ENCODE data around the gene RGS6. TPM values are rescaled to one million over a fixed set of nuclear protein-coding genes. Genes with fewer than 3 reads are reported as not detected.

Gene RGS6
- total RNA-seq, 1 donor from 2014 or later = 5.1 TPM

GRCh38 chr14:72434856-72435255, 502.6 kb downstream of the RGS6 start:
- Mint-ChIP-seq H3K27ac (no peak overlapping the region), H3K4me1 (ENCODE audit: low read depth) (peaks cover 6% of the 10 kb centered on the region), H3K9me3 (ENCODE audit: low read depth) (no peaks in the 10 kb centered on the region), H3K4me3 (ENCODE audit: low read depth) (no peak overlapping the region), H3K36me3 (ENCODE audit: insufficient read depth) (no peaks in the 10 kb centered on the region), H3K27me3 (peaks cover 15% of the 10 kb centered on the region)
- TF ChIP-seq CTCF (IDR thresholded peaks at IDR 0.05; ENCODE audit: unreplicated experiment) = no peak
- no peak for DNase-seq (ENCODE audit: low spot score, unreplicated experiment)

DNA sequence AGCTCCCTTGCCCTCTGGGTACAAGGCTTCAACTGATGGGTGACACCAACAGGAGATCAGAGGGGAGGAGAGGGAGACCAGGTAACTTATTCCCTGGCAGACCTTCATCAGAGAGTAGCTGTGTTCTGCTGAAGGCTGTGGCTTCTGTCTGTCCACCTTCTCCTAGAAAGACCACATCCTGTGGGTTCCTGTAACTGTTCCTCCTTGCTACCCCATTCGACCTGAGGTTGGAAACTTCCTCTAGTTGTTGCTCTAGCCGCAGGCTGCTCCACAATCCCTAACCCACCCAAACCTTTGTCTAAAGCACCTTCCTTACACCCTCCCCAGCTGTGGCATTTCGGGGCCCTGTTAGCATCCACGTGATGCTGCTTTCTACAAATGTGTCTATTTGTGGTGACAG, 507.5 kb downstream of the RGS6 start:
- DNase-seq (ENCODE audit: low spot score, unreplicated experiment) = no peak
- Mint-ChIP-seq H3K27ac (no peak overlapping the region), H3K27me3 (peaks cover 14% of the 10 kb centered on the region), H3K4me3 (ENCODE audit: low read depth) (no peak overlapping the region), H3K36me3 (ENCODE audit: insufficient read depth) (no peaks in the 10 kb centered on the region), H3K4me1 (ENCODE audit: low read depth) (peaks cover 4% of the 10 kb centered on the region), H3K9me3 (ENCODE audit: low read depth) (no peaks in the 10 kb centered on the region)
- no peak for TF ChIP-seq CTCF (IDR thresholded peaks at IDR 0.05; ENCODE audit: unreplicated experiment)

- no peak for TF ChIP-seq CTCF (IDR thresholded peaks at IDR 0.05; ENCODE audit: unreplicated experiment)
- no peak overlapping the region for H3K27ac Mint-ChIP-seq
- no peaks in the 10 kb centered on the region for H3K36me3 Mint-ChIP-seq (ENCODE audit: insufficient read depth)
- no peak for DNase-seq (ENCODE audit: low spot score, unreplicated experiment)
- H3K4me3 Mint-ChIP-seq (ENCODE audit: low read depth) = no peak overlapping the region
- peaks cover 10% of the 10 kb centered on the region for H3K27me3 Mint-ChIP-seq
- H3K9me3 Mint-ChIP-seq (ENCODE audit: low read depth) = no peaks in the 10 kb centered on the region
- no peaks in the 10 kb centered on the region for H3K4me1 Mint-ChIP-seq (ENCODE audit: low read depth)
These were observed 511.0 kb downstream of the RGS6 start for GRCh38 chr14:72443256-72443655.

GRCh38 chr14:72443991-72444441, 511.8 kb downstream of the RGS6 start:
- no peak for TF ChIP-seq CTCF (IDR thresholded peaks at IDR 0.05; ENCODE audit: unreplicated experiment)
- Mint-ChIP-seq H3K4me1 (ENCODE audit: low read depth) (no peaks in the 10 kb centered on the region), H3K27ac (no peak overlapping the region), H3K36me3 (ENCODE audit: insufficient read depth) (no peaks in the 10 kb centered on the region), H3K9me3 (ENCODE audit: low read depth) (no peaks in the 10 kb centered on the region), H3K4me3 (ENCODE audit: low read depth) (no peak overlapping the region), H3K27me3 (peaks cover 5% of the 10 kb centered on the region)
- DNase-seq (ENCODE audit: low spot score, unreplicated experiment) = no peak

DNA sequence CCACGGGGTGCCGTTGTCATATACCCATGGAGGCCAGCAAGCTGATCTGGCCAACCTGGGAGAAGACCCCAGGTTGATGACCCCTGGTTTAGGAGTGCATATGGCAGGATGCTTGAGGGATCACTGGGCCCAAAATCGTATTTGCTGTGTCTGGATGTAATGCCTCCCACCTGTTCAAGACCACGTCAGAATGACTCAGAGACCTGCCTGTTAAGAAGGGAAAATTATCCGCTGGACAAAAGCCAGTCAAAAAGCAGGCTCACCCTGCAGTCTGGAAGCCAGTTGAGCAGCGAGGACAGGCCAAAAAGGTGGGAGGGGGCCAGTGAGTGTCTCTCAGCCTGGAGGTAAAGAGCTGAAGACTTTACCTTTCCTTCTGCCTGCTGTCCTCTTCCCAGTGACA, 512.5 kb downstream of the RGS6 start:
- Mint-ChIP-seq H3K9me3 (ENCODE audit: low read depth) (no peaks in the 10 kb centered on the region), H3K27ac (no peak overlapping the region), H3K36me3 (ENCODE audit: insufficient read depth) (no peaks in the 10 kb centered on the region), H3K27me3 (peaks cover 4% of the 10 kb centered on the region), H3K4me3 (ENCODE audit: low read depth) (no peak overlapping the region), H3K4me1 (ENCODE audit: low read depth) (no peaks in the 10 kb centered on the region)
- no peak for DNase-seq (ENCODE audit: low spot score, unreplicated experiment)
- no peak for TF ChIP-seq CTCF (IDR thresholded peaks at IDR 0.05; ENCODE audit: unreplicated experiment)

All from progenitor cell of endocrine pancreas (in vitro differentiated cells).